AG04450 (cell line): ENCODE data around the gene CUL9. TPM values are rescaled to one million over a fixed set of nuclear protein-coding genes. Genes with fewer than 3 reads are reported as not detected.
"Not testable (repeated sequence)": the region's sequence is repeated elsewhere in the genome, so short reads cannot be mapped to it uniquely, and the experiment has no call there.

Source experiments
- CTCF ChIA-PET: fragments of 300-600, 350-600 bp; formaldehyde crosslinking; extraction: SDS; loops from one replicate; lab custom pipeline; 2022; ENCODE audit warnings: antibody characterized with exemption, inconsistent platforms; lab: Charles Lee
- POLR2A ChIA-PET: fragments of 350-600 bp; formaldehyde crosslinking; extraction: SDS; loops from one replicate; lab custom pipeline; 2021; ENCODE audit warnings: antibody characterized with exemption, inconsistent platforms; lab: Yijun Ruan, JAX
- DNase-seq: peaks from one replicate; pipeline ENCODE4 v3.0.0-alpha.2; 2011; ENCODE audit warnings: low read depth, low spot score
- H3K27ac ChIP-seq: one replicate; pipeline ENCODE4 v1.5.1; 2012; ENCODE audit warnings: low read depth, low read length, control low read depth
- H3K27me3 ChIP-seq: one replicate; pipeline ENCODE4 v1.6.0; 2012; ENCODE audit warnings: low read length; ENCODE audit not compliant: control insufficient read depth, insufficient read depth
- H3K4me3 ChIP-seq: 2 replicates; pipeline ENCODE4 v1.5.1; 2011; ENCODE audit warnings: mild to moderate bottlenecking, low read depth, low read length, control low read depth
- H3K9me3 ChIP-seq: 2 replicates; pipeline ENCODE4 v1.5.1; 2012; ENCODE audit warnings: low read length; ENCODE audit not compliant: control insufficient read depth, insufficient read depth
- polyA minus RNA-seq: library from RNA; depleted of rRNA, polyadenylated mRNA; stranded (reverse); fragments of >200 nt; gene quantifications from 2 replicates; pipeline ENCODE4 v1.2.3, GENCODE V29; 2011; rRNA and poly(A)+ RNA removed
- polyA plus RNA-seq: library from polyadenylated mRNA; depleted of rRNA; stranded (reverse); fragments of >200 nt; gene quantifications from 2 replicates; pipeline ENCODE4 v1.2.3, GENCODE V29; 2011; rRNA removed
- TF ChIP-seq, protein P1 (sequence below): IDR thresholded peaks from 2 replicates; pipeline ENCODE4 v1.5.1; 2011; ENCODE audit warnings: low read depth, low read length, control low read depth, inconsistent platforms

The CUL9 gene
- polyA plus RNA-seq (11.5 and 11.8 TPM in 2 replicates), polyA minus RNA-seq (15.5 and 22.3 TPM in 2 replicates)

DNA sequence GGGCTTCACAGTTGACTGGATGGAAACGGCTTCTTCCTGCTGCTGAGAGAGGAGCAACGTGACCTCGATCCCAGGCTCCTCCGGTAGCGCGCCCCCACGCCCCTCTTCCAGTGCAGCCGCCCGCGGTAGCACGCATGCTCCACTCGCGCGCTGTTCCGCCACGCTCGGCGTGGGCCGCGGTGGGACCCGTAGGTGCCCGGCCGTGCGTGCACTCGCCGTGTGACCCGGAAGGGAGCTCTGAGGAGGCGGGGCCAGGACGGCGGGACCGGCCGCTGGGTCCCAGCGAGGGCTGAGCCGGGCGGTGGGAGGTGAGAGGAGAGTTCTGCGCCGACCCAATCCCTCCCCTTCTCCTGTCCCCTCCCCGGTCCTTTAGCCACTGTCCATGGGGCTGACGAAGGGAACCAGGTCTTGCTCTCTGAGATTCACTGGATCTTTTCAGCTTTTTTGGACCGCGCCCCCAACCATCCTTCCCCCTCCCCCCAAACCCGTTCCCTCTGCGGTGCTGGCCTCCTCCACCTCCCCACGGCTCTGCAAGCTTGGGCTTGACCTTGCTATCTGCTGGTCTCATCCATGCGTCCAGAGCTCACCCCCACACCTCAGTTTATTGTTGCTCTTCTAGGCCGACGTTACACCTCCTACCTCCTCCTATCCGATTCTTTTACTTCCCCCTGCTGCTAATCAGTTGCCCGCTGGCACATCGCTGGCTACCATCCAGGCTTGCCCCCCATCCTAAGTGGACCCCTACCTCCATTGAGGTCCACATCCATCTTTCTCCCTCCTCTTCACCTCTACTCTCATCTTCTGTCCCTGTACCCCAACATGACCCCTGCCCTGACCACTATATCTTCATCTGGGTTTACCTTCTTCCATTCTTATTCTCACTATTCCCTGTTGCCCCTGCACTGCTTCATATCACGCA is at the start of gene CUL9:
TSS of gene CUL9 (plus strand) at position 255 of the 919 bp plus-strand sequence. CDS start 2,115 bp downstream, outside the sequence.
- no peaks in the 10 kb centered on the region for H3K9me3 ChIP-seq
- ChIA-PET POLR2A (interaction anchor here (0.8 to 1.3 kb wide), 6 partner anchors 12 to 253 kb away, joined by 3 to 5 read pairs (median 4); partner anchors contain the start of genes CNPY3, CUL7, PPP2R5D and RRP36), CTCF (no interaction called here)
- no peak for DNase-seq
- H3K27me3 ChIP-seq = no peaks in the 10 kb centered on the region
- H3K4me3 ChIP-seq = peak within 1 kb of the TSS; percentile 85
- TF ChIP-seq, protein P1, sequence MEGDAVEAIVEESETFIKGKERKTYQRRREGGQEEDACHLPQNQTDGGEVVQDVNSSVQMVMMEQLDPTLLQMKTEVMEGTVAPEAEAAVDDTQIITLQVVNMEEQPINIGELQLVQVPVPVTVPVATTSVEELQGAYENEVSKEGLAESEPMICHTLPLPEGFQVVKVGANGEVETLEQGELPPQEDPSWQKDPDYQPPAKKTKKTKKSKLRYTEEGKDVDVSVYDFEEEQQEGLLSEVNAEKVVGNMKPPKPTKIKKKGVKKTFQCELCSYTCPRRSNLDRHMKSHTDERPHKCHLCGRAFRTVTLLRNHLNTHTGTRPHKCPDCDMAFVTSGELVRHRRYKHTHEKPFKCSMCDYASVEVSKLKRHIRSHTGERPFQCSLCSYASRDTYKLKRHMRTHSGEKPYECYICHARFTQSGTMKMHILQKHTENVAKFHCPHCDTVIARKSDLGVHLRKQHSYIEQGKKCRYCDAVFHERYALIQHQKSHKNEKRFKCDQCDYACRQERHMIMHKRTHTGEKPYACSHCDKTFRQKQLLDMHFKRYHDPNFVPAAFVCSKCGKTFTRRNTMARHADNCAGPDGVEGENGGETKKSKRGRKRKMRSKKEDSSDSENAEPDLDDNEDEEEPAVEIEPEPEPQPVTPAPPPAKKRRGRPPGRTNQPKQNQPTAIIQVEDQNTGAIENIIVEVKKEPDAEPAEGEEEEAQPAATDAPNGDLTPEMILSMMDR = no peak
- peak within 1 kb of the TSS; percentile 57 for H3K27ac ChIP-seq

DNA sequence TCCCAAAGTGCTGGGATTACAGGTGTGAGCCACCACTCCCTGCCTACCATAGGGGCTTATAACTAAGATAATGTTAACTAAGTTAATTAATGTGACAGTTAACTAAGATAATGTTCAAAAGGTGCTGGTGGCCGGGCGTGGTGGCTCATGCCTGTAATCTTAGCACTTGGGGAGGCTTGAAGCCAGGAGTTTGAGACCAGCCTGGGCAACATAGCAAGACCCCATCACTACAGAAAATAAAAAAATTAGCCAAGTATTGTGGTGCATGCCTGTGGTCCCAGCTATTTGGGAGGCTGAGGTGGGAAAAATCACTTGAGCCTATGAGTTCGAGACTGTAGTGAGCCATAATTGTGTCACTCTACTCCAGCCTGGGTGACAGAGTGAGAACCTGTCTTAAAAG is 43.7 kb upstream of the CUL9 start:
- CTCF ChIA-PET = no interaction called here
- Histone ChIP-seq H3K27ac (no peak overlapping the region), H3K27me3 (no peaks in the 10 kb centered on the region), H3K4me3 (no peak overlapping the region), H3K9me3 (no peaks in the 10 kb centered on the region)
- TF ChIP-seq, protein P1 = no peak
- POLR2A ChIA-PET = interaction anchor here (1.4 kb wide), 1 partner anchor 62 kb away, joined by 4 read pairs; the partner anchor contains the start of gene PTK7
- no peak for DNase-seq

DNA sequence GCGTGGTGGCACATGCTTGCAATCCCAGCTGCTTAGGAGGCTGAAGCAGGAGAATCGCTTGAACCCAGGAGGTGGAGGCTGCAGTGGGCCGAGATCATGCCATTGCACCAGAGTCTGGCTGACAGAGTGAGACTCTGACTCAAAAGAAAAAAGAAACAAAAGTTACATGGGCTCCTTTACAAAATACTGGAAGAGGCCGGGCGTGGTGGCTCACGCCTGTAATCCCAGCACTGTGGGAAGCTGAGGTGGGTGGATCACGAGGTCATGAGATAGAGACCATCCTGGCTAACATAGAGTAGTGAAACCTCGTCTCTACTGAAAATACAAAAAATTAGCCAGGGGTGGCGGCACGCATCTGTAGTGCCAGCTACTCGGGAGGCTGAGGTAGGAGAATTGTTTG is 42.0 kb upstream of the CUL9 start:
- H3K4me3 ChIP-seq, H3K27me3 ChIP-seq, DNase-seq, H3K27ac ChIP-seq, H3K9me3 ChIP-seq, POLR2A ChIA-PET: not testable (repeated sequence)
- CTCF ChIA-PET = interaction anchor here (0.6 kb wide), 1 partner anchor 13 kb away, joined by 3 read pairs; no protein-coding TSS in a partner anchor

DNA sequence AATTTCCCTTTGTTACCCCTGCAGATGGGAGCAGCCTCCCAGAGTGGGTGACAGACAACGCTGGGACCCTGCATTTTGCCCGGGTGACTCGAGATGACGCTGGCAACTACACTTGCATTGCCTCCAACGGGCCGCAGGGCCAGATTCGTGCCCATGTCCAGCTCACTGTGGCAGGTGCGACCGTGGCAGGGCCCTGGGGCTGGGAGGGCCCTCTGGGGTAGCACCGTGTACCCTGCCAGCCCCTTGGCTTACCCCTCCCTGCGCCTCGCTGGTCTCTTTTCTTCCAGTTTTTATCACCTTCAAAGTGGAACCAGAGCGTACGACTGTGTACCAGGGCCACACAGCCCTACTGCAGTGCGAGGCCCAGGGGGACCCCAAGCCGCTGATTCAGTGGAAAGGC is 40.4 kb upstream of the CUL9 start:
- Histone ChIP-seq H3K27ac (no peak overlapping the region), H3K9me3 (no peaks in the 10 kb centered on the region), H3K27me3 (no peaks in the 10 kb centered on the region), H3K4me3 (no peak overlapping the region)
- DNase-seq = no peak
- ChIA-PET CTCF (no interaction called here), POLR2A (no interaction called here)
- TF ChIP-seq, protein P1 = no peak

DNA sequence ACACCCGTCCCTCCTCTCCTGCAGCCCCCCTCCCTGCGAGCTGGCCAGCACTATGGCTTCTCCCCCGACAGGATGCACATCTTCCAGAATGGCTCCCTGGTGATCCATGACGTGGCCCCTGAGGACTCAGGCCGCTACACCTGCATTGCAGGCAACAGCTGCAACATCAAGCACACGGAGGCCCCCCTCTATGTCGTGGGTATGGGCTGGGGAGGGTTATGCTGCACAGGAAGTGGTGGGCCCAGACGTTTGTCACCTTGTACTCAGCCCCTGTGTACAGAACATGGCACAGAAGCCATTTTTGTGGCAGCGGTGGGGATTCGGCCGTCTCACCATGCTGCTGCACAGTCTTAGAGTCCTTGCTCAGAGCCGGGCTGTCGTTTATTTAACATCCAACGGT is 39.9 kb upstream of the CUL9 start:
- ChIA-PET CTCF (interaction anchor here (1.0 to 2.5 kb wide), 3 partner anchors 17 to 83 kb away, joined by 3 to 45 read pairs (median 15); partner anchors contain the start of genes KLC4 and MRPL2), POLR2A (no interaction called here)
- TF ChIP-seq, protein P1 = no peak
- no peak for DNase-seq
- Histone ChIP-seq H3K9me3 (no peaks in the 10 kb centered on the region), H3K4me3 (no peak overlapping the region), H3K27ac (no peak overlapping the region), H3K27me3 (no peaks in the 10 kb centered on the region)
